Fibroblast of skin of scalp (primary cell): ENCODE measurements around the gene MOB1B. TPM values are rescaled to one million over a fixed set of nuclear protein-coding genes. Genes with fewer than 3 reads are reported as not detected.
"Not testable (repeated sequence)": the region's sequence is repeated elsewhere in the genome, so short reads cannot be mapped to it uniquely, and the experiment has no call there.

Experiments
- DNase-seq: peaks from one replicate; pipeline ENCODE4 v3.0.0-alpha.2; 2013
- polyA plus RNA-seq, 2 experiments: library from polyadenylated mRNA; unstranded; fragments of 120-200 nt; gene quantifications; one replicate each; pipeline ENCODE4 v1.2.1, GENCODE V29; 2013; ENCODE audit not compliant: insufficient read length in 2 of 2

MOB1B gene
- 15.3 TPM for polyA plus RNA-seq (2013, experiment 1 of 2; ENCODE audit: insufficient read length)
- 17.5 TPM for polyA plus RNA-seq (2013, experiment 2 of 2; ENCODE audit: insufficient read length)

DNA sequence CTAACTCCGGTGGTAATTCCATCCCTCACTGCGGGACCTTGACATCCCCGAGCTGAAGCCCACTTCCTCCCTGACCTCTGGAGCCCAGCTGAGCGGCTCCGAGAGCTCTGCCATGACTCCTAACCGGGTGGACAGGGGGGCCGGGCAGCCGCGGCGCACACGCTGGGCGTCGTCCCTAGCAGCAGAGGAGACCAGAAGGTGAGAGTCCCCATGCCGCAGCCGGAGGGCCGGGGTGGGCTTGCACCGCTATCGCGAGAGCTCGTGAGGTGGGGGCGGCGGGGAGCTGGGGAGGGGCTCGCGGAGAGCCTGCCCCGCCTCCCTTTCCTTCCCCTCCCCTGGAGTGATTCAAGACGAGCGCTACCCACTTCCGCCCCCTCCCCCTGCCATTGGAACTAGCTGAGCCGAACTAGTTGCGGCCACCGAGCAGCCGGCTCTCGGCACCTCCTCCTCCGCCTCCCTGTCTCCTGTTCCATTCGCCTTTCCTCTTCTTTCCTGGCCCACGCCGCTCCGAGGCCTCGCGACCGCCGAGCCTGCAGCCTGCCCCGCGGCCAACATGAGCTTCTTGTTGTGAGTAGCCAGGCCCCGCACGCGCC is at the start of gene MOB1B:
MOB1B (plus strand) TSS at position 386 of the 593 bp plus-strand sequence; CDS start at position 554, 168 bp downstream.
- DNase-seq = peak; percentile 91

DNA sequence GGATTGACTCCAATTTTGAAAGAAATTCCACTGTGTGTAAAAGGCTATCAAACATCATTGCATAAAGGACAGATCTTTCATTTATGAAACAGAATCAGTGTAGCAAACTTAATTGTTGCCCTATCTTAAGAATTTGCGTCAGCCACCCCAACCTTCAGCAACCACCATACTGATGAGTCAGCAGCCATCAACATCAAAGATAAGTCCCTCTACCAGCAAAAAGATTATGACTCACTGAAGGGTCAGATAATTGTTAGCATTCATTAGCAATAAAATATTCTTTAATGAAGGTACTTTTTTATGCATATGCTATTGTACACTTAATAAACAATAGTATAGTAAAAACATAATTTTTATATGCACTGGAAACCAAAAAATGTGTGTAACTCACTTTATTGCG is 46.7 kb upstream of the MOB1B start:
- no peak for DNase-seq

DNA sequence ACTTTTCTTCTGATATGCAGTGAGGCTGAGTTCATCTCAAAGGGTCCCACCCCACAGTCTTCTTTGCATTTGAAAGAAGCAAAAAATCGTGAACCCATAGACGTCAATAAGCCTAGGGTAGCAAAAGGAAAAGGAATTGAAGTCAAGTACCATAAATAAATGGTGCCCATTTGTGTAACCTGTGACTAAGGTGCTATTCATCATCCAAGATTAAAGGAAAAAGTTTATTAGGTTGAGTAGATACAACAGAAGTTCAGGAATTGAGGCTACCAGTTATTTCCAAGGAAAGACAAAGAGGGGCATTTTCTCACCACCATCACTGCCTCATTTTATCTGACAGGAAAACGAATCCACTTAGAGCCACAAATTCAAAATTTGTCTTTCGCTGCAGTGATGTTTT is 43.7 kb upstream of the MOB1B start:
- no peak for DNase-seq

DNA sequence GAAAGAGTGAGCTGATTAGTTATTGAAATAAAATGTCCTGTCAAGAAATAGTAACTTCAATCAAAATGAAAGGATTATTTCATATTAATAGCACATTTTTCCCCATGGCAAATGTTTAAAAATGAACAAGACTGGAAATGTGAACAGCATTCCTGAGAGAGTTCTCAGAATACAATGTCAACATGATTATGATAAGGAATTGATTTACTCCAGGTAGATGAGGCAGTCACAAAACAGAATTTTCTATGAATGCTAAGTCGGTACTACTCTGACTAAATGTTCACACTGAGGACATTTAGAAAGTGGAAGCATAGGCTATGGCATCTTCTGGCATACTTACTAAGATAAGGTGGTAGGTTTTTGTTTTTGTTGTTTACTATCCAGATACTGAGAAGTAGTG is 43.1 kb upstream of the MOB1B start:
- no peak for DNase-seq

DNA sequence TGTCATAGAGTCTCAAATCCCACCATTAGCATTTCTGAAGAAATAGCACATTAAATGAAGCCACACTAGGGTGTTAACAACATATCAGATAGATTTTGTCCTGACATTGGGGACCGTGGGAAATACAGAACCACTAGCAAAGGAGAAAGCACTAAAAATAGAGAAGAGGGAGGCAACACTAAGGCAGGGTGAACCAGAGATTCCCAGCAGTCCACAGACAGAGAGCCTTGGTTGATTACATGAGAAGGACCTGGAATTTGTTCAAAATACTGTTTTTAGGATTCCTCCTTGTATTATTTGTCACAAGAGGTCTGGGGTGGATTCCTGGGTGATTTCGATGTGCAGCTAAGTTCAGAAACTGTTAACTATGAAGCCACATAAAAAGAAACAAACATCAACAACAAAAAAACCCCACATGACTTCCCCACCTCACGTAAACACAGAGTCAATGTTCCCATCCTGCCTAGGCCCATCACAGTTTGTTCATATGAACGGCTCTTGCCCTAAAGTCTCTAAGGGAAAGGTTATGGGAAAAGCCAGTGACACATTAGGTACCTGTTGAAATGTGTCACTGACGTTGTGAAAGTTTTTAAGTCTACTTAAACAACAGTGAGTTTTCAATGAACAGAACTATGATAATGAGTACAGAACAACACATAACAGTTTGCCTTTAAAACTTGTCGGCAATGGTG is 38.9 kb upstream of the MOB1B start:
- DNase-seq = no peak

DNA sequence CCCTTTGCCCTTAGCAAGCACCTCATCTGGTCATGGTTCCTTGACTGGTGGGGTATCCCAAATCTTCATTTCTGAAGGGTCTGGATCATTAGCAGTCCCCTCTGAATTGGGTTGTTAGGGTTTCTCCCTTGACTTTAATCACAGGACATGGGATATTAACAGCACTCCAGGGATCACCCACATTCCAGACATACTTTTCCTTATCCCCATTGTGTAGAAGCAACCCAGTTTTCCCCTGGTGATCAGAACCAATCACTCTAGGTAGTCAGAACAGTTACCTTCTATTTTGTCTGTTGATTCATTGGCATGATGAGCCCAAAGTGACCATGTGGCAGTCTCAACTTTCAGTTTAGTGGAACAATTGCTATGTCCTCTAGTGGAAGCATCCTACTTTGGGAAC is 33.4 kb upstream of the MOB1B start:
- DNase-seq = no peak

DNA sequence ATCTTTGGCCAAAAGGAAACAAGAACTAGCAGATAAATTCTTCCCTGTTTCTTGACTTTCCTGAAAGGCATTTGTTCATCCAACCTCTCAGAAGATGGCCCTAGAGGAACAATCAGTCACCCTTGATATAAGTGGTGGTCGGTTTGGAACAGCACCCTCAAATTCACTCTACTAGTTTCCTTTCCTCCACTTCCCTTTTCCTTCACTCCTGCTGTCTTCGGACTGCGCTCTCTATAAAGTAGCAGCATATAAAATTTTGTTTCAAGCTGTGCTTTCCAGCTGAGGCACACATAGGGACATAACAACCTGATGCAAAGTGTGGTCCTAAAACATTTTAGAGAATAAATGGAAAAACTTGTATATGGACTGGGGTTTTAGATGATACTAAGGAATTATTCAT is 29.0 kb upstream of the MOB1B start:
- DNase-seq = no peak

DNA sequence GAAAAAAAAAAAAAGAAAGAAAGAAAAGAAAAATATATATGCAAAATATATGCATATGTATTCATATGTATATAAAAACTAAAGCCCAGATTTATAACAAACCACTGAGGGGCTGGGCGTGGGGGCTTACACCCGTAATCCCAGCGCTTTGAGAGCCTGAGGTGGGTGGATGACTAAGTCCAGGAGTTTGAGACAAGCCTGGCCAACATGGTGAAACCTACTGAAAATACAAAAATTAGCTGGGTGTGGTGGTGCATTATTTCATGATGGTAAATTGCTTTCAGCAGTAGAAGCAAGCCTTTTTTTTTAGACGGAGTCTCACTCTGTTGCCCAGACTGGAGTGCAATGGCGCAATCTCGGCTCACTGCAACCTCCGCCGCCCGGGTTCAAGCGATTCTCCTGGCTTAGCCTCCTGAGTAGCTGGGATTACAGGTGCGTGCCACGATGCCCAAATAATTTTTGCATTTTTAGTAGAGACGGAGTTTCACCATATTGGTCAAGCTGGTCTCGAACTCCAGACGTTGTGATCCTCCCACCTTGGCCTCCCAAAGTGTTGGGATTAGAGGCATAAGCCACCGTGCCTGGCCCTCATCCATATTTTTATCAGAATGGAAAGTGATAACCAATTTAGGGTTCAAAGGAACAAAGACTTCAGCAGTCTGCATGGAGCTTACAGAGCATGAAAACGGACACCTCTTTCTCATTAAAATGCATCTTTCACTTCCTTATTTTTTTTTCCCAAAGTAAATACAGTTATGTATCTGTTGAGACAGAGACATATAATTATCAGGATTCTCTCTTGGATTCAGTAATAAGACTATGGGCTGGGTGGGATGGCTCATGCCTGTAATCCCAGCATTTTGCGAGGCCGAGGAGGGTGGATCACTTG is 27.7 kb upstream of the MOB1B start:
- no peak for DNase-seq

DNA sequence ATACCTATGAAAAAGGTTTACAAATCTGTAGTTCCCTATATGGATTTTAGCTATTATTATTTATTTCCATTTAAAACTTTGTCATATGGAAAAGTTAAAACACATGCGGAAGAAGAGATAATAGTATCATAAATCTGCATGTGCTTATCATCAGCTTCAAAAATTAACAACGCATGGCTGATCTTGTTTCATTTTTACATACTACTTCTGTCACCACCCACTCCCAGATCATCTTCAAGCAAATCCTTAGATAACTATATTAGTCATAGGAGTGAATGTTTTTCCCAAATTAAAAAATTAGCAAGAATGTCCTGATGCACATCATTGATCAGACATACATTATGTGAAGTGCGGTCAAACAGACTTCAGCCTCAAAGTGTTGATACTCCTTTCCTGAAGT is 24.6 kb upstream of the MOB1B start:
- no peak for DNase-seq

DNA sequence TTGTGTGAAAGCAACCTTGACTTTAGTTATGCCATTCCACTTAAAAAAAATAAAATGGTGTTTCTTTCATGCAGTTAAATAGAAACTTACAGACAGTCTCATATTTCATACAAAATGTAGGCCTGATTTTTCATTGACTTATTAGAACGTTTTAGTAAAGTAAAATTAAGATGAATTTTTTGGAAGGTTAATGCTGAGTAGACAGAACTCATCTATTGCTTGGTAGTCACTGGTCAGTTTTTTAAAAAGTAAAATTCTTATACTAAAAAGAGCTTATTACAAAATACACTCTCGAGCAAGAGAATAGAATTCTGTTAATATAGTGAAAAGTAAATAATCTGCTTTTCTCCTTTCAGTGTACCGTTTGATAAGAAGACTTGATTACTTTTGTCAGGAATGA is 21.4 kb upstream of the MOB1B start:
- DNase-seq = no peak

DNA sequence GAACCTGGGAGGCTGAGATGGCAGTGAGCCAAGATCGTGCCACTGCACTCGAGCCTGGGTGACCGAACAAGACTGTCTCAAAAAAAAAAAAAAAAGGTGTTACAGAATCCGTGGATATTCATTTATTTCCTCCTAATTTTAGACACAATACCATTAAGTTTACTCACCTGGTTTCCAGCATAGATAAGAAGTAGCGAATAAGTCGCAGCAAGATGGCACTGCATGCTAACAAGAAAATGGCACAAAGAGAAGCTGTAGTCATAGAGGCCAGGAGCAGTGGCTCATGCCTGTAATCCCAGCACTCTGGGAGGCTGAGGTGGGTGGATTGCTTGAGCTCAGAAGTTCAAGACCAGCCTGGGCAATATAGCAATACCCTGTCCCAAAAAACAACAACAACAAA is 17.0 kb upstream of the MOB1B start:
- DNase-seq = no peak

DNA sequence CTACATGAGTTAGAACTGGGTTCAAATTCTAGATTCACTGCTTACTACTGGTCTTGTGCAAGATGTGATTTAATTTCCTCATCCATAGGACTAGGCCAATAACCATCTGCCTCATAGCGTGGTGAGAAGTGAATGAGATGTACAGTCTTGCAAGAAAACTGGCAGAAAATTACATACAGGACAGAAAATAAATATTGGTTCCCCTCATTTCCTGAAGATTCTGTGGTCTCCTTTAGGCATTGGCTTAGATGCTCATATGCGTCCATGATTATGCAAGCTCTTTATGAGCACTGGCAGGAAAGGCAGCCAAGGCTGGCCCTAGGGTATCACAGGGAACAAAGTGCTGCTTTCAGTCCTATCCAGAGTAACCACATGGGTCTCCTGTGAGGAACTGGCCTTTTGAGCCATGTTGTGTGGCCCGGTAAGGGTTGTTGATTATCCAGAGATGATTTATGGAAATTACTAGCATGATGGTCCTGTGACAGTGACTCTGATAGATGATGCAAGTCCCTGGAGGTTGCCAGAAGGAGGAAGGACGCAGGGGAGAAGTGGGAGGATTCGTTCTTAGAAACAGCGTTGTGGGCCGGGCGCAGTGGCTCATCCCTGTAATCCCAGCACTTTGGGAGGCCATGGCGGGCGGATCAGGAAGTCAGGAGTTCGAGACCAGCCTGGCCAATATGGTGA is 9.9 kb upstream of the MOB1B start:
- DNase-seq = no peak

DNA sequence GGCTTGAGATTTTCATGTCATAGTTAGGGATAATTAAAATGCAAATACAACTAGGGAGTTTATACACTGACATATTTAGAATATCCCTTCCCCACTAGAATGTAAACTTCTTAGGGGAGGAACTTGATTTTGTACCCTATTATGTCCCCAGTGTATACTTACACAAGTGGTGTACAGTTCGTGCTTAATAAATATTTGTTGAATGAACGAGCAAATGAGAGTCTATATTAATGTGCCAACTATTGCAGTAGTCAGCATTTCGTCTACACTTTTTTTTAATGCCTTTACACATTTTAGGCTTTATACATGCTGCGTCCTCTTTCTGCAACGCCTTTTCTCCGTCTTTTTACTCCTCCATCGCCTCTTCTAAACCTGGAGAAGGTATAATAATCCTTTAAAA is 8.4 kb upstream of the MOB1B start:
- no peak for DNase-seq

DNA sequence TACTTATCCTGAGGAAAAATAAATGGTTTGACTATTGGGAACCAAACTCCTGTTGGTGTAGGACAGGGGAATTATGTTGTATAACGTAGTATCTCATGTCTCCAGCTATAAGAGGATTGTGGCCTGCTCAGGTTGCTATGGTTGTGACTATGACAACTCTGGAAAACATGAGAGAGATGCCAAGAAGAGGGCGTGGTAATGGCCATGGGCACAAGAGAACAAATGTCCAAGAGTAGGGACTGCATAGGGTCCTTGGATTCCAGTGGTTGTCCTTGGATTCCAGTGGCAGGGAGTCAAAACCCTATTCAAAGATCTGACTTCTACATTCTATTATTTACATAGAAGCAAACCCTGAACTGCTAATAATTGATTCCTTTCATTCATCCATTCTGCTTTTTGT is 6.8 kb upstream of the MOB1B start:
- peak; percentile 25 for DNase-seq

DNA sequence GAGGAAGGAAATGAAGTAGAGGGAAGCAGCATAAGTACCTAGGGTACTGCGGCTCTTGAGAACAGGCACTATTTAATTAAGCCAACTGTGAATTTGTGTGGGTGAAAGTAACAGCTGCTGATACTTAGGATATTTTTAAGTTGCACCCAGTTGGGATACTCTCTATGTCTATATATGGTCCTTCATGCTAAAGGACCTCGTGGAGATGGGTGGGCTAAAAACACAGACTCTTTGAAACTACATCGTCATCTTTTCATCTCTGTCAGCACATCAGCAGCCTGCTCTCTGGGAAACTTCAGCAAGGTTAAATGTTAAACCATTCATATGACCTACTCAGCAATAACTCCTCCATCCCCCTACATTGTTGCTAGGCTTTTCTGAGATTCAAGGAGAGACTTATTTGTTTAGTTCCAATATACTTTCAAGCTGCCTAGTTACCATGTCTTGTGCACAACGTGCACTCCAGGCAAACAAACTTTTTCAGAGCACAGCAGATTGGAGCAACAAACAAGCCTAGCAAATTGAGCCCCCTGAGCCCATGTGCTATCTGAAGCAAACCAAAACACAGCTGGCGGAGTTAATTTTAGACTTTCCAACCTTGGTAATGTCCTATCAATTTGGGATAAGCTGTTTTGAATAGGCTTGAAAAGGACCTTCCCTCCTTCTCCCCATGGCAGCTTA is 6.2 kb upstream of the MOB1B start:
- DNase-seq = no peak

DNA sequence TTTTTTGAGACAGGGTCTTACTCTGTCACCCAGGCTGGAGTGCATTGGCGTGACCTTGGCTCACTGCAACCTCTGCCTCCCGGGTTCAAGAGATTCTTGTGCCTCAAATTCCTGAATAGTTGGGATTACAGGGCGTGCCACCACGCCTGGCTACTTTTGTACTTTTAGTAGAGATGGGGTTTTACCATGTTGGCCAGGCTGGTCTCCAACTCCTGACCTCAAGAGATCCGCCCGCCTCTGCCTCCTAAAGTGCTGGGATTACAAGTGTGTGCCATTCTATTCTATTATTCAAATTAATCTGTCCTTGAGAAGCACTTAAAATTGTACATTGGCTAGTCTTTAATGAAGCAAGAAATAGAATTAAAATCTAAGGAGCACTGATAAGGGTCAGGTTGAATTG is 3.6 kb upstream of the MOB1B start:
- not testable (repeated sequence) for DNase-seq

DNA sequence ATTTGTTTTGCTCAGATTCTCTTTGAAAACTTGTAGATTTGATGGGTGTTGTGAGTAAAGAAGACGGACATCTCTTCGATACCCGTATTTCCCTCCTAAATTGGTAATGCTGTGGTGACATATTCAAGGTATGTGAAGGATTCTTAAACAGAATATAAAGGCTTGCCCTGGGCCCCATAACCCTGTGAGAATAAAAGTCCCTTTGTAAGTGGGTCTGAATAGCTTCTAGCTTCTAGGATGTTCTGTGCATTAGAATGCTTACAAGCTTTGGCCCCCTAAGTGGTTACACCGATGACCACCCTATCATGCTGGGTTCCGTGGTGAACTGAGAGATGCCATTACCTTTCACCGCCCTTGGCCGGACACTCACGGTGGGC is 574 bp upstream of the MOB1B start:
- no peak for DNase-seq

DNA sequence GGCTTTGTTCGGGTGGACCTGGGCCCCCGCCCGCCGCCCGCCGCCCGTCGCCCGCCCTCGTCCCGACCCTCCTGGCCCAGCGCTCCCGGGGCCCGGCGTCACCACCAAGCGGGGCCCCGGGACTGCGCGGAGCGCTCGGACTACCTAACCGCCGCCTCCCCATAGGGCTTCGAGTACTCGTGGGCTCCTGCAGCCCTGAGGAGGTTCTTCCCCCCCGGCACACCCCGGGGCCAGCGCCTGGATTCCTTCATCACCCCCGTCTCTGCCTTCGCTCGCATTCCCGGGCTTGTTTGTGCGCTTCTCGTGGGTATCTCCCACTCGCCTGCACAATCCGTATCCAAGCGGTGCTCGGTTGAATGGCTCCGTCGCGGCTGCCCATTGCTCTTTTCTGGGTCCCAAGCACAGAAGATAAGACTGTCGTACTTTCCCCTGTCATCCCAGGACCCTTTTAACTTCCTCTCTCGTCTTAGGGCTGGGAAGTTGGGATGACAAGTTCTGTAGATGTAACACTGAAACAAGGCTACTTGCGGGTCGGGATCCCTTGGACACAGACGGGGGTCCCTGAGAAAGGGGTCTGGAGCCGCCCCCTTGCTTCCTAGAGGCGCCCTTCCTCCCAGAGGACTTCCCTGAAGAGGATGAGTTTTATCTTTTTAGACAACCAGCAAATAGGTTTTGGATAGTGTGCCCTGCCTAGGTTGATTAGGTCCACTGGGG is 565 bp downstream of the MOB1B start:
- DNase-seq = peak; percentile 38

DNA sequence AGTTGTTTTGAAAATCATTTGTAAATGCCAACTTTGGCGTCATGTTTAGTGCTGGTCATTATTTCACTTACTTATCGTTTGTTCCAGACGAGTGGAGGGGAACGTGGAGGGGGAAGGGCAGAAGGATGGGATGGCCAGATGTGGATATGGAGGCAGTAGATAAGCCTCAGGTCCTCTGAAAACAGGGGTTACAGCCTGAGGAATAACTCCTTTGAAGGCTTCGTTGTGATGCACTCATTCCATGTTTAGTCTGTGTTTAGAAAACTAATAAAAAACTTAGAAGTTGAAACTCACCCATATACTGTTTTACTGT is 1.1 kb downstream of the MOB1B start:
- no peak for DNase-seq

DNA sequence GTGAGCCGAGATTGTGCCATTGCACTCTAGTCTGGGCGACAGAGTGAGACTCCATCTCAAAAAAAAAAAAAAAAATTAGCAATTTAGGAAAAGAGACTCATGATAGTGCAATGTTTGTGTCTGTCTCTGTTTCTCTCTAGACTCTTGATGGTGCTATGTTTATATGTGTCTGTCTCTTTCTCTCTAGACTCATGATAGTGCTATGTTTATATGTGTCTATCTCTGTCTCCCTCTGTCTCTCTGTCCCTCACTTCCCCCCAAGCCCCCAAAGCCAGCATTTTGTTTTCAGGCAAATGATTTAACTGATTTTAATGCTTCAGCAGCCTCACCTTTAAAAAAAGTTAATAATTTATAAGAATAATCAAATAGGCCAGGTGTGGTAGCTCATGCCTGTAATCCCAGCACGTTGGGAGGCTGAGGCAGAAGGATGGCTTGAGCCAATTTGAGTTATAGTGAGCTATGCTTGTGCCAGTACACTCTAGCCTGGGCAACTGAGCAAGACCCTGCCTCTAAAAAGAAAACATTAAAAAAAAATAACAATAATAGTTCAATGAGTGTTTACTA is 6.9 kb downstream of the MOB1B start:
- no peak for DNase-seq

DNA sequence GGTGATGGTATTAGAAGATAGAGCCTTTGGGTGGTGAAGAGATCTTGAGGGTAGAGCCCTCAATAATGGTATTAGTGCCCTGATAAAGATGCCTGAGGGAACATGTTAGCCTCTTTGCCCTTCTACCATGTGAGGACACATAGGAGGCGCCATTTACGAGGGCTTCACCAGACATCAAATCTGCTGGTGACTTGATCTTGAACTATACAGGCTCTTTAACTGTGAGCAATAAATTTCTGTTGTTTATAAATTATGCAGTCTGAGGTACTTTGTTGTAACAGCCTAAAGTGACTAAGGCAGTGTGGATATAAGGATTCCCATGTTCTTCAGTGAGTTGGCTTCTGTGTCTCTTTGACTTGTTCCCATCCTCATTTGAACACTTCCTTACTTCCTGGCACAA is 11.8 kb downstream of the MOB1B start:
- DNase-seq = no peak

DNA sequence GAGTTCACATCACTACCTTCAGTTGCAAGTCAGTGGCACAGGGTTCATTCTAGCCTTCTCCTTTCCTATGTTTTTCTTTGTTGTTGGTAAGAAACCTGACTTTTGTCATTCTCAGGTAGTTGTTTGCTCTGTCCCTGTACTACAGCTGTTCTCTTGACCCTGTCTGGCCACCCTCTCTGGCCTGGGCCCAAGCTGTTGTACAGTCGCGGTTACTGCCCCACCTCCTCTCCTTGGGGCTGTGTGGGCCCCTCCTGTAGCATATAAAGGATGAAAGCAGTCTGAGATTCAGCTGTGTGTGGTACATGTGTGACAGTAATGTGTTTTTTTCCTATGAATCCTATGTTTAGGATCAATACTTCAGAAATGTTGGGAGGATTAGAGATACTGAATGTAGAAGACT is 12.5 kb downstream of the MOB1B start:
- no peak for DNase-seq
